NT2/D1 (cell line): ENCODE data around the gene ERC2.

Experiments
- YY1 ChIP-seq: IDR thresholded peaks from 2 replicates; pipeline ENCODE4 v1.6.1; 2011; ENCODE audit not compliant: insufficient read length, insufficient read depth
- ZNF274 ChIP-seq: IDR thresholded peaks from 2 replicates; pipeline ENCODE4 v1.6.1; 2011; ENCODE audit warnings: mild to moderate bottlenecking, low read depth, low read length

DNA sequence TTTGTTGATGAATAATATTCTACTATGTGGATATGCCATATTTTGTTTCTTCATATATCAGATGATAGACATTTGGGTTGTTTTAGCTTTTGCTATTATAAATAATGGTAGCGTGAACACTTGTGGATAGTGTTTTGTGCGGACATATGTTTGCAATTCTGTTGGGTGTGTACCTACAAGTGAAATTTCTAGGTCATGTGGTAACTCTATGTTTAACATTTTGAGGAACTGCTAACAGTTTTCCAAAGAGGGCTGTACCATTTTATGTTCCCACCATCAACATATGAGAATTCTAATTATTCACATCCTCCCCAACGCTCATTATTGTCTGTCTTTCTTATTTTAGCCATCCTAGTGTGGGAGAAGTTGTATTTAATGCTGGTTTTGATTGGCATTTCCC is 303.8 kb downstream of the ERC2 start:
- TF ChIP-seq ZNF274 (no peak), YY1 (no peak)
